Measurements from ENCODE around the gene HSP90AB1.

HSP90AB1 gene

GRCh38 chr6:44246663-44247337 is at the start of gene HSP90AB1:
TSS of gene HSP90AB1 (plus strand) at chr6:44247101. CDS start at chr6:44248630, 1,529 bp downstream.
- no peaks in the 10 kb centered on the region for H3K27me3 ChIP-seq (ENCODE audit: insufficient read depth, low read length)
- peaks cover 36% of the 10 kb centered on the region for H3K4me1 ChIP-seq (ENCODE audit: control insufficient read depth, insufficient read depth, low read length, unreplicated experiment)
- peak within 1 kb of the TSS; percentile 20 for H2AFZ ChIP-seq (ENCODE audit: low read length, unreplicated experiment)
- H3K4me3 ChIP-seq (ENCODE audit: low read depth, low read length) = peak within 1 kb of the TSS; percentile 95
- H3K79me2 ChIP-seq (ENCODE audit: control insufficient read depth, insufficient read depth, low read length, unreplicated experiment) = peaks cover 49% of the 10 kb centered on the region
- peak within 1 kb of the TSS; percentile 75 for H3K27ac ChIP-seq (ENCODE audit: low read depth, low read length)
- peaks cover 42% of the 10 kb centered on the region for H3K36me3 ChIP-seq (ENCODE audit: insufficient read depth, low read length)

- Histone ChIP-seq H3K36me3 (ENCODE audit: insufficient read depth, low read length) (no peaks in the 10 kb centered on the region), H3K4me1 (ENCODE audit: control insufficient read depth, insufficient read depth, low read length, unreplicated experiment) (no peaks in the 10 kb centered on the region), H3K27ac (ENCODE audit: low read depth, low read length) (no peak overlapping the region), H3K4me3 (ENCODE audit: low read depth, low read length) (no peak overlapping the region), H3K79me2 (ENCODE audit: control insufficient read depth, insufficient read depth, low read length, unreplicated experiment) (no peaks in the 10 kb centered on the region), H3K27me3 (ENCODE audit: insufficient read depth, low read length) (no peaks in the 10 kb centered on the region), H2AFZ (ENCODE audit: low read length, unreplicated experiment) (no peak overlapping the region)
Measured at GRCh38 chr6:44198684-44199083, 48.2 kb upstream of the HSP90AB1 start.

GRCh38 chr6:44199883-44200282 is 47.0 kb upstream of the HSP90AB1 start:
- H3K27me3 ChIP-seq (ENCODE audit: insufficient read depth, low read length) = no peaks in the 10 kb centered on the region
- H3K36me3 ChIP-seq (ENCODE audit: insufficient read depth, low read length) = no peaks in the 10 kb centered on the region
- H3K4me3 ChIP-seq (ENCODE audit: low read depth, low read length) = no peak overlapping the region
- no peaks in the 10 kb centered on the region for H3K79me2 ChIP-seq (ENCODE audit: control insufficient read depth, insufficient read depth, low read length, unreplicated experiment)
- no peak overlapping the region for H3K27ac ChIP-seq (ENCODE audit: low read depth, low read length)
- H2AFZ ChIP-seq (ENCODE audit: low read length, unreplicated experiment) = no peak overlapping the region
- H3K4me1 ChIP-seq (ENCODE audit: control insufficient read depth, insufficient read depth, low read length, unreplicated experiment) = no peaks in the 10 kb centered on the region

GRCh38 chr6:44201200-44201599 is 45.7 kb upstream of the HSP90AB1 start:
- Histone ChIP-seq H3K79me2 (ENCODE audit: control insufficient read depth, insufficient read depth, low read length, unreplicated experiment) (no peaks in the 10 kb centered on the region), H3K27ac (ENCODE audit: low read depth, low read length) (no peak overlapping the region), H3K27me3 (ENCODE audit: insufficient read depth, low read length) (no peaks in the 10 kb centered on the region), H3K4me3 (ENCODE audit: low read depth, low read length) (no peak overlapping the region), H2AFZ (ENCODE audit: low read length, unreplicated experiment) (no peak overlapping the region), H3K36me3 (ENCODE audit: insufficient read depth, low read length) (no peaks in the 10 kb centered on the region), H3K4me1 (ENCODE audit: control insufficient read depth, insufficient read depth, low read length, unreplicated experiment) (no peaks in the 10 kb centered on the region)

GRCh38 chr6:44201638-44202303 is 45.1 kb upstream of the HSP90AB1 start:
- H3K79me2 ChIP-seq (ENCODE audit: control insufficient read depth, insufficient read depth, low read length, unreplicated experiment) = no peaks in the 10 kb centered on the region
- H3K27me3 ChIP-seq (ENCODE audit: insufficient read depth, low read length) = no peaks in the 10 kb centered on the region
- no peaks in the 10 kb centered on the region for H3K4me1 ChIP-seq (ENCODE audit: control insufficient read depth, insufficient read depth, low read length, unreplicated experiment)
- H3K27ac ChIP-seq (ENCODE audit: low read depth, low read length) = no peak overlapping the region
- no peaks in the 10 kb centered on the region for H3K36me3 ChIP-seq (ENCODE audit: insufficient read depth, low read length)
- H2AFZ ChIP-seq (ENCODE audit: low read length, unreplicated experiment) = no peak overlapping the region
- H3K4me3 ChIP-seq (ENCODE audit: low read depth, low read length) = no peak overlapping the region

GRCh38 chr6:44202332-44202971 is 44.4 kb upstream of the HSP90AB1 start:
- Histone ChIP-seq H3K79me2 (ENCODE audit: control insufficient read depth, insufficient read depth, low read length, unreplicated experiment) (no peaks in the 10 kb centered on the region), H2AFZ (ENCODE audit: low read length, unreplicated experiment) (no peak overlapping the region), H3K4me1 (ENCODE audit: control insufficient read depth, insufficient read depth, low read length, unreplicated experiment) (no peaks in the 10 kb centered on the region), H3K36me3 (ENCODE audit: insufficient read depth, low read length) (no peaks in the 10 kb centered on the region), H3K27me3 (ENCODE audit: insufficient read depth, low read length) (no peaks in the 10 kb centered on the region), H3K4me3 (ENCODE audit: low read depth, low read length) (no peak overlapping the region), H3K27ac (ENCODE audit: low read depth, low read length) (no peak overlapping the region)

GRCh38 chr6:44202972-44203750 is 43.7 kb upstream of the HSP90AB1 start:
- no peaks in the 10 kb centered on the region for H3K36me3 ChIP-seq (ENCODE audit: insufficient read depth, low read length)
- no peaks in the 10 kb centered on the region for H3K79me2 ChIP-seq (ENCODE audit: control insufficient read depth, insufficient read depth, low read length, unreplicated experiment)
- no peaks in the 10 kb centered on the region for H3K27me3 ChIP-seq (ENCODE audit: insufficient read depth, low read length)
- H2AFZ ChIP-seq (ENCODE audit: low read length, unreplicated experiment) = no peak overlapping the region
- H3K4me3 ChIP-seq (ENCODE audit: low read depth, low read length) = no peak overlapping the region
- no peak overlapping the region for H3K27ac ChIP-seq (ENCODE audit: low read depth, low read length)
- no peaks in the 10 kb centered on the region for H3K4me1 ChIP-seq (ENCODE audit: control insufficient read depth, insufficient read depth, low read length, unreplicated experiment)

- no peaks in the 10 kb centered on the region for H3K36me3 ChIP-seq (ENCODE audit: insufficient read depth, low read length)
Measured at GRCh38 chr6:44203955-44204354, 42.9 kb upstream of the HSP90AB1 start.

GRCh38 chr6:44207966-44208365 is 38.9 kb upstream of the HSP90AB1 start:
- H2AFZ ChIP-seq (ENCODE audit: low read length, unreplicated experiment) = no peak overlapping the region
- no peak overlapping the region for H3K4me3 ChIP-seq (ENCODE audit: low read depth, low read length)
- H3K4me1 ChIP-seq (ENCODE audit: control insufficient read depth, insufficient read depth, low read length, unreplicated experiment) = no peaks in the 10 kb centered on the region
- no peaks in the 10 kb centered on the region for H3K36me3 ChIP-seq (ENCODE audit: insufficient read depth, low read length)
- H3K79me2 ChIP-seq (ENCODE audit: control insufficient read depth, insufficient read depth, low read length, unreplicated experiment) = no peaks in the 10 kb centered on the region
- H3K27ac ChIP-seq (ENCODE audit: low read depth, low read length) = no peak overlapping the region
- H3K27me3 ChIP-seq (ENCODE audit: insufficient read depth, low read length) = no peaks in the 10 kb centered on the region

More at GRCh38 chr6:44203955-44204354, 42.9 kb upstream of the HSP90AB1 start:
- Histone ChIP-seq H3K4me3 (ENCODE audit: low read depth, low read length) (no peak overlapping the region), H3K27me3 (ENCODE audit: insufficient read depth, low read length) (no peaks in the 10 kb centered on the region), H2AFZ (ENCODE audit: low read length, unreplicated experiment) (no peak overlapping the region), H3K79me2 (ENCODE audit: control insufficient read depth, insufficient read depth, low read length, unreplicated experiment) (no peaks in the 10 kb centered on the region), H3K27ac (ENCODE audit: low read depth, low read length) (no peak overlapping the region), H3K4me1 (ENCODE audit: control insufficient read depth, insufficient read depth, low read length, unreplicated experiment) (no peaks in the 10 kb centered on the region)

GRCh38 chr6:44211284-44211683 is 35.6 kb upstream of the HSP90AB1 start:
- no peak overlapping the region for H2AFZ ChIP-seq (ENCODE audit: low read length, unreplicated experiment)
- H3K4me1 ChIP-seq (ENCODE audit: control insufficient read depth, insufficient read depth, low read length, unreplicated experiment) = no peaks in the 10 kb centered on the region
- H3K36me3 ChIP-seq (ENCODE audit: insufficient read depth, low read length) = no peaks in the 10 kb centered on the region
- H3K27ac ChIP-seq (ENCODE audit: low read depth, low read length) = no peak overlapping the region
- no peaks in the 10 kb centered on the region for H3K79me2 ChIP-seq (ENCODE audit: control insufficient read depth, insufficient read depth, low read length, unreplicated experiment)
- H3K4me3 ChIP-seq (ENCODE audit: low read depth, low read length) = no peak overlapping the region
- H3K27me3 ChIP-seq (ENCODE audit: insufficient read depth, low read length) = no peaks in the 10 kb centered on the region
